Raji (cell line): ENCODE measurements around the gene CMBL.

ENCODE experiments used
- POLR2A ChIP-seq: IDR thresholded peaks from 2 replicates; pipeline ENCODE4 v1.6.1; 2011; ENCODE audit warnings: low read depth, low read length, control low read depth; ENCODE audit not compliant: insufficient read depth

The CMBL gene

GRCh38 chr5:10262121-10262774 is 45.5 kb downstream of the CMBL start:
- TF ChIP-seq POLR2A = no peak

- TF ChIP-seq POLR2A = no peak
These were observed 46.6 kb downstream of the CMBL start for GRCh38 chr5:10261065-10261464.

- no peak for TF ChIP-seq POLR2A
These were observed 47.8 kb downstream of the CMBL start for GRCh38 chr5:10259899-10260298.

GRCh38 chr5:10257870-10258269 is 49.8 kb downstream of the CMBL start:
- no peak for TF ChIP-seq POLR2A

- no peak for TF ChIP-seq POLR2A
These were observed 53.0 kb downstream of the CMBL start for GRCh38 chr5:10254686-10255085.

GRCh38 chr5:10253390-10253789 is 54.3 kb downstream of the CMBL start:
- TF ChIP-seq POLR2A = no peak

DNA sequence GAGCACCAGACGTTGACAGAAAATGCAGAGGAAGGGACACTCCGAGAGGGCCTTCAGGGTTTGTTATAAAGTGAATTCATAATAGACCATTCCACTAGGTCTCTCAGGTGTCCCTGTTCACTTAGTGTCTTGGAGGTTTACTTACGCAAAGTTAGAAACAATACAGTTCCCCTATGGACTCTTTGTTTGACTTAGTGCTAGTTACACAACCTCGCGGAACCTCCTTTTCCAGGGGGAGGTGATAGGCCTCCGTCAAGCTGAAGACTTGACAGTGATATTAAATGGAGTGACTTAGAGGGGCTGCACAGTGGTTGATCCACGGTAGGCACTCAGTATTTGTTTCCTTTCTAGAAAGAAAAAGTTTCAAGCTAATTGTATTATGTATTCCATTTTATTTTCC is 56.3 kb downstream of the CMBL start:
- TF ChIP-seq POLR2A = no peak

GRCh38 chr5:10250806-10251276 is 56.9 kb downstream of the CMBL start:
- no peak for TF ChIP-seq POLR2A

GRCh38 chr5:10249948-10250805 is 57.5 kb downstream of the CMBL start, which contains the start of gene CCT5:
Gene CCT5 (plus strand): TSS chr5:10250280. CDS start chr5:10250341, 61 bp downstream.
- peak; percentile 93 for TF ChIP-seq POLR2A

- TF ChIP-seq POLR2A = no peak
These were observed 59.1 kb downstream of the CMBL start for GRCh38 chr5:10248378-10249260.

- no peak for TF ChIP-seq POLR2A
These were observed 60.9 kb downstream of the CMBL start for GRCh38 chr5:10246761-10247160.

GRCh38 chr5:10244342-10244944 is 63.3 kb downstream of the CMBL start:
- no peak for TF ChIP-seq POLR2A

GRCh38 chr5:10243660-10244240 is 64.0 kb downstream of the CMBL start:
- TF ChIP-seq POLR2A = no peak

GRCh38 chr5:10235350-10235749 is 72.4 kb downstream of the CMBL start:
- TF ChIP-seq POLR2A = no peak
